Globus pallidus (tissue), 1 donor: ENCODE results near the gene CCNI2.

ENCODE experiments used
- DNase-seq: peaks from one replicate; pipeline ENCODE4 v3.0.0-alpha.2; 2015; ENCODE audit warnings: low spot score

Gene CCNI2

GRCh38 chr5:132765311-132766019 is 18.2 kb downstream of the CCNI2 start:
- DNase-seq, result no peak

- DNase-seq, result no peak
These were observed 19.0 kb downstream of the CCNI2 start for GRCh38 chr5:132766020-132766805.

GRCh38 chr5:132766806-132767055 is 19.5 kb downstream of the CCNI2 start:
- DNase-seq, result no peak

GRCh38 chr5:132767150-132767549 is 19.9 kb downstream of the CCNI2 start:
- peak; percentile 50 for DNase-seq

- no peak for DNase-seq
These were observed 21.3 kb downstream of the CCNI2 start for GRCh38 chr5:132768485-132768868.

GRCh38 chr5:132770476-132771159 is 23.4 kb downstream of the CCNI2 start:
- peak; percentile 71 for DNase-seq

- DNase-seq, result no peak
These were observed 24.3 kb downstream of the CCNI2 start for GRCh38 chr5:132771503-132771998.

GRCh38 chr5:132772291-132773070 is 25.3 kb downstream of the CCNI2 start:
- DNase-seq, result no peak

GRCh38 chr5:132773114-132773513 is 25.9 kb downstream of the CCNI2 start:
- peak; percentile 55 for DNase-seq

- peak; percentile 40 for DNase-seq
These were observed 26.6 kb downstream of the CCNI2 start for GRCh38 chr5:132773601-132774355.

GRCh38 chr5:132774406-132774805 is 27.2 kb downstream of the CCNI2 start:
- DNase-seq, result no peak

- no peak for DNase-seq
These were observed 27.7 kb downstream of the CCNI2 start for GRCh38 chr5:132774896-132775295.

- peak; percentile 52 for DNase-seq
These were observed 28.3 kb downstream of the CCNI2 start for GRCh38 chr5:132775476-132775961.

GRCh38 chr5:132776131-132776937 is 29.1 kb downstream of the CCNI2 start:
- DNase-seq, result peak; percentile 86

GRCh38 chr5:132776938-132777208 is 29.6 kb downstream of the CCNI2 start:
- DNase-seq, result no peak

GRCh38 chr5:132777209-132778069 is 30.2 kb downstream of the CCNI2 start, which contains the start of gene SEPTIN8:
SEPTIN8 (minus strand) TSS chr5:132777239; CDS start chr5:132777137, 102 bp downstream.
- peak; percentile 74 for DNase-seq

- no peak for DNase-seq
These were observed 30.9 kb downstream of the CCNI2 start for GRCh38 chr5:132778129-132778528.

GRCh38 chr5:132778856-132779255 is 31.6 kb downstream of the CCNI2 start:
- no peak for DNase-seq

- peak; percentile 94 for DNase-seq
These were observed 32.7 kb downstream of the CCNI2 start for GRCh38 chr5:132779961-132780360.

- DNase-seq, result no peak
These were observed 33.4 kb downstream of the CCNI2 start for GRCh38 chr5:132780577-132780976.
